Measurements from ENCODE around the gene RNF103.

GRCh38 chr2:86646329-86646728 is 22.7 kb upstream of the RNF103 start:
- no peak for TF ChIP-seq CTCF (IDR thresholded peaks at IDR 0.05)
- TF ChIP-seq EP300 (IDR thresholded peaks at IDR 0.05) = no peak
- no peak for TF ChIP-seq POLR2AphosphoS5 (IDR thresholded peaks at IDR 0.05)

All from esophagus muscularis mucosa (tissue), 4 donors.